Activated naive CD8-positive, alpha-beta T cell (primary cell): ENCODE results near the gene PRKX.
A peak's percentile ranks its signal among the peaks of the same experiment; 100 is the strongest.
"Not testable (repeated sequence)": the region's sequence is repeated elsewhere in the genome, so short reads cannot be mapped to it uniquely, and the experiment has no call there.

Experiments used
- H3K27ac Mint-ChIP-seq: one replicate; pipeline ENCODE4 v1.8.0; 2021; ENCODE audit warnings: mixed read lengths
- H3K27me3 Mint-ChIP-seq: one replicate; pipeline ENCODE4 v1.8.0; 2021; ENCODE audit warnings: mixed read lengths
- H3K36me3 Mint-ChIP-seq: one replicate; pipeline ENCODE4 v1.8.0; 2021; ENCODE audit warnings: mixed read lengths
- H3K4me1 Mint-ChIP-seq: one replicate; pipeline ENCODE4 v1.8.0; 2021; ENCODE audit warnings: low read depth, mixed read lengths
- H3K4me3 Mint-ChIP-seq: one replicate; pipeline ENCODE4 v1.8.0; 2021; ENCODE audit warnings: mild to moderate bottlenecking, mixed read lengths
- H3K9me3 Mint-ChIP-seq: one replicate; pipeline ENCODE4 v1.8.0; 2021; ENCODE audit warnings: low read depth, mixed read lengths

Gene PRKX

GRCh38 chrX:3715921-3716320 lies 2.5 kb upstream of the PRKX start:
- Mint-ChIP-seq H3K4me1 (peaks cover 7% of the 10 kb centered on the region), H3K4me3 (no peak overlapping the region), H3K36me3 (no peaks in the 10 kb centered on the region), H3K27me3 (no peaks in the 10 kb centered on the region), H3K27ac (no peak overlapping the region), H3K9me3 (no peaks in the 10 kb centered on the region)

GRCh38 chrX:3714706-3715479 lies 1.4 kb upstream of the PRKX start:
- H3K4me3 Mint-ChIP-seq, H3K27ac Mint-ChIP-seq, H3K9me3 Mint-ChIP-seq, H3K27me3 Mint-ChIP-seq, H3K36me3 Mint-ChIP-seq: not testable (repeated sequence)
- H3K4me1 Mint-ChIP-seq = peaks cover 12% of the 10 kb centered on the region

DNA sequence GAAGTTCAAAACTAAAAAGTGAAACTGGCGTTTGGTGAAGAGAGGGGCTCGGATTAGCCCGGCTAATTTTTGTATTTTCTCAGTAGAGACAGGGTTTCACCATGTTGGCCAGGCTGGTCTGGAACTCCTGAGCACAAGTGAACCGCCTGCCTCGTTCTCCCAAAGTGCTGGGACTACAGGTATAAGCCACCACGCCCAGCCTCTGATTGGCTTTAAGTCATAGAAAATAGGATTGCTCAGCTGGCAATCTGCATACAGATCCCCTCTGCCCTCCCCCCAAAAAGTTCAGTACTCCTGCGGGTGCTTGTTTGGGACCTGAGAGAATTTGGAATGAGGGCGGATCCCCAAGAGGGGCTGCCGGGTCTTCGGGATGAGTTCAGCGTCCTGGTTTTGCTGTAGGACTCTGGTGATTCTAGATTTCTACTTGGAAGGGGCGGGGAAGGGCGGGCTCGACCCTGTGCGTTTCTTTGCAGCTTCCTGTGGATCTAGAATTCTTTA lies 537 bp upstream of the PRKX start:
- Mint-ChIP-seq H3K9me3 (no peaks in the 10 kb centered on the region), H3K27ac (peak overlapping the region; percentile 66), H3K36me3 (no peaks in the 10 kb centered on the region), H3K4me3 (peak overlapping the region; percentile 79), H3K4me1 (peaks cover 15% of the 10 kb centered on the region), H3K27me3 (no peaks in the 10 kb centered on the region)

GRCh38 chrX:3712870-3713224 lies 602 bp downstream of the PRKX start:
- Mint-ChIP-seq H3K4me3 (no peak overlapping the region), H3K27ac (no peak overlapping the region), H3K27me3 (no peaks in the 10 kb centered on the region), H3K4me1 (peaks cover 24% of the 10 kb centered on the region), H3K36me3 (no peaks in the 10 kb centered on the region), H3K9me3 (no peaks in the 10 kb centered on the region)

DNA sequence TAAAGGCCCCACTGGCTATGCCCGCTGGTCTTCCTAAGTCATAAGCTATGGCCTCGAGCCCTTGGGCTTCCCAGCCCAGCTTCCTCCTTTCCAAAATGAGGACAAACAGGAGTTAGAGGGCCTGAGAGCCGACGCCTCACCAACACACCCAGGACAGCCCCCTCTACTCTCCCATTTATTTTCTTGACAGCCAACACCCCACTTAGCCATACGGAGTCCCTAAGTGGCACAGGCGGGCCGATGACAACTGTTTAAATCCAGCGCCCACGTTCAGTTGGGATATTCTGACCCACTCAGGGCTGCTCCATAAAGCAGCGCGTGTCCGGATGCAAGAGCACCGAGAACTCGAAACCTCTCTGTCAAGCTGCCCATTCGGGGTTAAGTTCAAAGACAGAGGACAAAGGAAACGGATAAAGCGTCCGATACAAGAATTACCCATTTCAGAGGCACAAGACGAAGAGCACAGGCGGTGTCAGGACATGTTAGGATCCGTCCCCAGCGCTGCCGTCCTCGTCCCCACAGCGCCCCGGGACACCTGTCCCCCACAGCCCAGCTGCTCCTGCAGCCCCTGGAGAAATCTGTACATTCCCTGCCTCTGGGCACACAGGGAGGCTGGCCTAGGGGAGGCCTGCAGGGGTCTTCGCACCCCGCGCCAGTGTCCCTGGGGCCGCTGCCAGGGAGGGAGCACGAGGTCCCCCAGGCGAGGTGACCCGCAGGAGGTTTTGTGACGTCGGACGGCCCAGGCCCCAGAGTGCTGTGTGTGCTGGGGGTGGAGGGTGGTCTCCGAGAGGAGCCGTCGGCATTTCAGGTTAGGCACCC lies 1.2 kb downstream of the PRKX start:
- Mint-ChIP-seq H3K27me3 (no peaks in the 10 kb centered on the region), H3K36me3 (no peaks in the 10 kb centered on the region), H3K27ac (peak overlapping the region; percentile 91), H3K9me3 (no peaks in the 10 kb centered on the region), H3K4me3 (peak overlapping the region; percentile 96), H3K4me1 (peaks cover 28% of the 10 kb centered on the region)

GRCh38 chrX:3711331-3711917 lies 2.0 kb downstream of the PRKX start:
- Mint-ChIP-seq H3K36me3 (no peaks in the 10 kb centered on the region), H3K27me3 (no peaks in the 10 kb centered on the region), H3K27ac (peak overlapping the region; percentile 58), H3K4me1 (peaks cover 36% of the 10 kb centered on the region), H3K4me3 (peak overlapping the region; percentile 96), H3K9me3 (no peaks in the 10 kb centered on the region)

DNA sequence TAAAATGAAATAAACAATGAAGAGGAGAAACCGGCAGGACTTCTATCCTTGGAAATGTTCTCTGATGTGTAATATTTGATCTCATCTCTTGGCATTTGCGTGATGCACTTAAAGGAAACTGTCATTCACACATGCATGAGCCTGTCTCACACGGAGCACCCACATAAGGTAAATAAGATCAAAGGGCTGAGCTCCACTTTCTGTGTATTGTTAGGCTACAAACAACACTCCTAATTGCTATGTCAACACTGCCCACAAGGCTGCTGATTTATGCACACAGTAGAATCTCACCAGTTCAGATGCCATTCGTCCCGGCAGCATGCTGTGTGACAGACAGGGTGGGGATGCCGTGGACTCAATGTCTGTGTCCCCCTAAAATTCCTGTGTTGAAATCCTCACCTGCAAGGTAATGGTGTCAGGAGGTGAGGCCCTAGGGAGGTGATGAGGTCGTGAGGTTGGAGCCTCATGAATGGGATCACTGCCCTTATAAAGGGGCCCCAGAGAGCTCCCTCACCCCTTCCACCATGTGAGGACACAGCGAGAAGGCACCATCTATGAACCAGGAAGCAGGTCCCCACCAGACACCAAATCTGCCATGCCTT lies 5.7 kb downstream of the PRKX start:
- H3K27me3 Mint-ChIP-seq, H3K4me3 Mint-ChIP-seq, H3K36me3 Mint-ChIP-seq, H3K9me3 Mint-ChIP-seq: not testable (repeated sequence)
- H3K4me1 Mint-ChIP-seq = peaks cover 57% of the 10 kb centered on the region
- peak overlapping the region; percentile 68 for H3K27ac Mint-ChIP-seq

DNA sequence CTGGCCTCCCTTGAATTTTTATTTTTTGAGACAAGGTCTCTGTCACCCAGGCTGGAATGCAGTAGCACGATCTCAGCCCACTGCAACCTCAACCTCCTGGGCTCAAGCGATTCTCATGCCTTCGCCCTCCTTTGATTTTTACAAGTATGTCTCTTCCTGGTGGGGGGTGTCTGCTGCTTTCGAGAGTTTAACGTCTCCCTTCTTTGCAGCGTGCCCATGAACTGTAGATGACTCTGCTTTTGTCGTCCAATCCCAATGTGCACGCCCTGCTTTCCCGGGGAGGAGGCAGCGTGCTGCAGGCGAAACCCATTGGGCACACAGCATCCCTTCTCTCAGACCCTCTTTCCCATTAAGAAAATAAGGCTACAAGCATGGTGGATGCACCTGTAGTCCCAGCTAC lies 7.0 kb downstream of the PRKX start:
- no peaks in the 10 kb centered on the region for H3K36me3 Mint-ChIP-seq
- no peaks in the 10 kb centered on the region for H3K9me3 Mint-ChIP-seq
- H3K4me1 Mint-ChIP-seq = peaks cover 56% of the 10 kb centered on the region
- H3K27ac Mint-ChIP-seq = no peak overlapping the region
- no peak overlapping the region for H3K4me3 Mint-ChIP-seq
- H3K27me3 Mint-ChIP-seq = no peaks in the 10 kb centered on the region

DNA sequence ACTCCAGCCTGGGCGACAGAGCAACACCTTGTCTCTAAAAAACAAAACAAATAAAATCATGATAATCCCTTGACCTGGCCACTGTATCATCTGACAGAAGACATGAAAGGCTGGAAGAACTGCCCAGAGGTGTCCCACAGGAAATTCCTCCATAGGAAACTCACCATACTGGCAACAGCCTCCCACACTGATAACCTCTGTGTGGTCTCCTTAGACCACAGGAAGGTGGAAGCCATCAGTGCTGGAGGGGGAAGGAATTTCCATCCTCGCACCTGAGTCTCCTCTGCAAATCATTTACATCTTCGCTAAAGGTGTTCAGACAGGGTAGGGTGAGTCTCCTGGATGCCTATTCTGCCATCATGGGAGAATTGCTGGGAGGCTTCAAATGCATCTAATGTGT lies 10.2 kb downstream of the PRKX start:
- peaks cover 57% of the 10 kb centered on the region for H3K4me1 Mint-ChIP-seq
- H3K9me3 Mint-ChIP-seq, H3K36me3 Mint-ChIP-seq, H3K4me3 Mint-ChIP-seq, H3K27ac Mint-ChIP-seq, H3K27me3 Mint-ChIP-seq: not testable (repeated sequence)

- H3K27ac Mint-ChIP-seq = peak overlapping the region; percentile 75
- H3K4me1 Mint-ChIP-seq = peaks cover 50% of the 10 kb centered on the region
- not testable (repeated sequence) for H3K27me3 Mint-ChIP-seq, H3K9me3 Mint-ChIP-seq, H3K36me3 Mint-ChIP-seq, H3K4me3 Mint-ChIP-seq
These were observed 11.4 kb downstream of the PRKX start for GRCh38 chrX:3702095-3702494.

- H3K9me3 Mint-ChIP-seq, H3K36me3 Mint-ChIP-seq, H3K27me3 Mint-ChIP-seq, H3K4me3 Mint-ChIP-seq: not testable (repeated sequence)
- Mint-ChIP-seq H3K4me1 (peaks cover 44% of the 10 kb centered on the region), H3K27ac (peak overlapping the region; percentile 46)
These were observed 12.0 kb downstream of the PRKX start for GRCh38 chrX:3701445-3701928.

GRCh38 chrX:3699821-3700381 lies 13.5 kb downstream of the PRKX start:
- Mint-ChIP-seq H3K4me3 (peak overlapping the region; percentile 90), H3K27me3 (no peaks in the 10 kb centered on the region), H3K27ac (peak overlapping the region; percentile 94), H3K9me3 (no peaks in the 10 kb centered on the region), H3K4me1 (peaks cover 44% of the 10 kb centered on the region), H3K36me3 (no peaks in the 10 kb centered on the region)

DNA sequence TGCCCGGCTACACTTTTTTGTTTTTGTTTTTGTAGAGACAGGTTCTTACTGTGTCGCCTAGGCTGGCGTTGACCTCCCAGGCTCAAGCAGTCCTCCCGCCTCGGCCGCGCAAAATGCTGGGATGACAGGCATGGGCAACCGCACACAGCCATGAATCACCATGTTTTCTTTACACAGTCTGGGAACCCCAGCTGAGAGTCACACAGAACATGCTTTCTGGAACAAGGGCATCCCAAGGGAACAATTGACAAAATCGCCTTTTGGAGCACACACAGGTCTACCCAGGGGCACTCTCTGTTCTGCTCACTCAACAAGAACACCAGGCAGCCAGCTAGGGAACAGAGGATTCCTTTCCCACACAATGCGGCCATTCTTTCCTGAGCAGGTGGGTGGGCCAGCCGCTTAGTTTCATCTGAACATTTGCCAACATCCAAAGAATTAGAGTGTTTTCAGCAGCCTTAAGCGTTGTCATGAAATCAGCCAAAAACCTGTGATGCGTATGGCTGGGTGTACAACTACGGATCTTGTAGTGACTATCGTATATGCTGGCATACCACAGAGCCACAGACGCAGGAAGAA lies 15.7 kb downstream of the PRKX start:
- Mint-ChIP-seq H3K27ac (no peak overlapping the region), H3K4me1 (peaks cover 43% of the 10 kb centered on the region), H3K4me3 (no peak overlapping the region), H3K27me3 (no peaks in the 10 kb centered on the region), H3K36me3 (no peaks in the 10 kb centered on the region), H3K9me3 (no peaks in the 10 kb centered on the region)

- Mint-ChIP-seq H3K9me3 (no peaks in the 10 kb centered on the region), H3K27ac (peak overlapping the region; percentile 34), H3K4me3 (no peak overlapping the region), H3K27me3 (no peaks in the 10 kb centered on the region), H3K4me1 (peaks cover 42% of the 10 kb centered on the region), H3K36me3 (no peaks in the 10 kb centered on the region)
These were observed 16.2 kb downstream of the PRKX start for GRCh38 chrX:3697220-3697684.
